Karpas-422 (cell line): ENCODE measurements around the gene SLC29A1. TPM values are rescaled to one million over a fixed set of nuclear protein-coding genes. Genes with fewer than 3 reads are reported as not detected.

Source experiments
- DNase-seq: peaks from one replicate; pipeline ENCODE4 v3.0.0-alpha.2; 2015
- H2AFZ ChIP-seq: fragments of 200-600 bp; sonication (generic); 2 replicates; pipeline ENCODE4 v1.6.1; 2014; ENCODE audit warnings: antibody characterized with exemption, low read length, mixed read lengths
- H3K27ac ChIP-seq: fragments of 200-600 bp; sonication (generic); 2 replicates; pipeline ENCODE4 v1.5.1; 2014; ENCODE audit warnings: mild to moderate bottlenecking, low read length, moderate library complexity
- H3K27me3 ChIP-seq: fragments of 200-600 bp; sonication (generic); 2 replicates; pipeline ENCODE4 v1.6.1; 2014; ENCODE audit warnings: low read length, mixed read lengths
- H3K36me3 ChIP-seq: fragments of 200-600 bp; sonication (generic); 2 replicates; pipeline ENCODE4 v1.6.1; 2014; ENCODE audit warnings: low read length, mixed read lengths; ENCODE audit not compliant: insufficient read depth
- H3K4me1 ChIP-seq: fragments of 200-600 bp; sonication (generic); 2 replicates; pipeline ENCODE4 v1.6.1; 2014; ENCODE audit warnings: mild to moderate bottlenecking, low read length, mixed read lengths
- H3K4me2 ChIP-seq: fragments of 200-600 bp; sonication (generic); 2 replicates; pipeline ENCODE4 v1.6.1; 2014; ENCODE audit warnings: low read length, low read depth, mild to moderate bottlenecking; ENCODE audit not compliant: poor library complexity, severe bottlenecking
- H3K4me3 ChIP-seq: fragments of 200-600 bp; sonication (generic); 2 replicates; pipeline ENCODE4 v1.5.1; 2014; ENCODE audit warnings: mild to moderate bottlenecking, antibody characterized with exemption, low read length, mixed read lengths
- H3K79me2 ChIP-seq: fragments of 200-600 bp; sonication (generic); 2 replicates; pipeline ENCODE4 v1.6.1; 2014; ENCODE audit warnings: mild to moderate bottlenecking, low read length, mixed read lengths
- H3K9ac ChIP-seq: fragments of 200-600 bp; sonication (generic); 2 replicates; pipeline ENCODE4 v1.6.0; 2014; ENCODE audit warnings: low read length
- H3K9me2 ChIP-seq: fragments of 200-600 bp; sonication (generic), shearing (Covaris generic); replicated peaks from 2 replicates; pipeline ENCODE4 v1.6.0; 2014; ENCODE audit warnings: mild to moderate bottlenecking, low read length, moderate library complexity; ENCODE audit not compliant: insufficient read depth
- H3K9me3 ChIP-seq: fragments of 300-700, 200-600 bp; sonication (generic); 2 replicates; pipeline ENCODE4 v1.6.1; 2014; ENCODE audit warnings: low read length, mixed read lengths
- H4K20me1 ChIP-seq: fragments of 200-600 bp; sonication (generic); 2 replicates; pipeline ENCODE4 v1.6.1; 2014; ENCODE audit warnings: mild to moderate bottlenecking, antibody characterized with exemption, low read length, low read depth; ENCODE audit not compliant: insufficient read depth
- total RNA-seq: library from RNA; depleted of rRNA; stranded (reverse); fragments of >200 nt; shearing (Covaris generic); gene quantifications from 2 replicates; pipeline ENCODE4 v1.2.3, GENCODE V29; 2014; ENCODE audit warnings: low replicate concordance

Gene SLC29A1
- total RNA-seq, 1 experiment from 2014 or later: 26.9 TPM

DNA sequence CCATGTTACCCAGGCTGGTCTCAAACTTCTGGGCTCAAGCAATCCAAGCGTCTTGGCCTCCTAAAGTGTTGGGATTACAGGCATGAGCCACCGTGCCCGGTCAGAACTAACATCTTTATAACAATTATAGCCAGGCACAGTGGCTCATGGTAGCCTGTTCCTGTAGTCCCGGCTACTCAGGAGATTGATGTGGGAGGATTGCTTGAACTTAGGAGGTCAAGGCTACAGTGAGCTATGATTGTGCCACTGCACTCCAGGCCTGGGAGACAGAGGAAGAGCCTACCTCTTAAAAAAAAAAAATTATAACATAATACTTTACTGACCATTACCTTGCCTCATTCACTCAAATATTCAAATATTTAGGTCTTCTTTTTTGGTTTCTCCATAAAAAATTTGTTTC is 23.5 kb upstream of the SLC29A1 start:
- no peaks in the 10 kb centered on the region for H3K9me2 ChIP-seq
- no peaks in the 10 kb centered on the region for H4K20me1 ChIP-seq

GRCh38 chr6:44201200-44201599 is 22.2 kb upstream of the SLC29A1 start:
- no peaks in the 10 kb centered on the region for H3K79me2 ChIP-seq
- H3K4me2 ChIP-seq: no peak overlapping the region
- H3K36me3 ChIP-seq: no peaks in the 10 kb centered on the region
- no peaks in the 10 kb centered on the region for H3K4me1 ChIP-seq
- no peak overlapping the region for H2AFZ ChIP-seq
- no peaks in the 10 kb centered on the region for H4K20me1 ChIP-seq
- H3K9ac ChIP-seq: no peak overlapping the region
- no peak overlapping the region for H3K27ac ChIP-seq
- H3K4me3 ChIP-seq: no peak overlapping the region
- no peak for DNase-seq
- no peaks in the 10 kb centered on the region for H3K9me2 ChIP-seq
- no peaks in the 10 kb centered on the region for H3K27me3 ChIP-seq
- H3K9me3 ChIP-seq: no peaks in the 10 kb centered on the region

More for the DNA sequence above, 23.5 kb upstream of the SLC29A1 start:
- H3K9ac ChIP-seq: no peak overlapping the region
- no peak overlapping the region for H3K27ac ChIP-seq
- no peak overlapping the region for H3K4me2 ChIP-seq
- H3K9me3 ChIP-seq: no peaks in the 10 kb centered on the region
- no peaks in the 10 kb centered on the region for H3K36me3 ChIP-seq
- H2AFZ ChIP-seq: no peak overlapping the region
- no peaks in the 10 kb centered on the region for H3K27me3 ChIP-seq
- no peaks in the 10 kb centered on the region for H3K4me1 ChIP-seq
- H3K4me3 ChIP-seq: no peak overlapping the region
- no peak for DNase-seq
- H3K79me2 ChIP-seq: no peaks in the 10 kb centered on the region

GRCh38 chr6:44201638-44202303 is 21.6 kb upstream of the SLC29A1 start:
- no peak overlapping the region for H3K9ac ChIP-seq
- no peak overlapping the region for H2AFZ ChIP-seq
- no peak overlapping the region for H3K4me3 ChIP-seq
- H3K27ac ChIP-seq: no peak overlapping the region
- H3K79me2 ChIP-seq: no peaks in the 10 kb centered on the region
- no peak overlapping the region for H3K4me2 ChIP-seq
- no peaks in the 10 kb centered on the region for H3K4me1 ChIP-seq
- H3K36me3 ChIP-seq: no peaks in the 10 kb centered on the region
- H3K9me3 ChIP-seq: no peaks in the 10 kb centered on the region
- H3K27me3 ChIP-seq: no peaks in the 10 kb centered on the region
- H4K20me1 ChIP-seq: no peaks in the 10 kb centered on the region
- DNase-seq: no peak
- H3K9me2 ChIP-seq: no peaks in the 10 kb centered on the region

GRCh38 chr6:44202332-44202971 is 20.9 kb upstream of the SLC29A1 start:
- H3K79me2 ChIP-seq: no peaks in the 10 kb centered on the region
- no peaks in the 10 kb centered on the region for H3K4me1 ChIP-seq
- H4K20me1 ChIP-seq: no peaks in the 10 kb centered on the region
- no peak overlapping the region for H3K9ac ChIP-seq
- no peak overlapping the region for H3K27ac ChIP-seq
- no peak overlapping the region for H3K4me3 ChIP-seq
- no peaks in the 10 kb centered on the region for H3K36me3 ChIP-seq
- H3K9me2 ChIP-seq: no peaks in the 10 kb centered on the region
- H3K9me3 ChIP-seq: no peaks in the 10 kb centered on the region
- no peaks in the 10 kb centered on the region for H3K27me3 ChIP-seq
- no peak for DNase-seq
- no peak overlapping the region for H2AFZ ChIP-seq
- H3K4me2 ChIP-seq: no peak overlapping the region

DNA sequence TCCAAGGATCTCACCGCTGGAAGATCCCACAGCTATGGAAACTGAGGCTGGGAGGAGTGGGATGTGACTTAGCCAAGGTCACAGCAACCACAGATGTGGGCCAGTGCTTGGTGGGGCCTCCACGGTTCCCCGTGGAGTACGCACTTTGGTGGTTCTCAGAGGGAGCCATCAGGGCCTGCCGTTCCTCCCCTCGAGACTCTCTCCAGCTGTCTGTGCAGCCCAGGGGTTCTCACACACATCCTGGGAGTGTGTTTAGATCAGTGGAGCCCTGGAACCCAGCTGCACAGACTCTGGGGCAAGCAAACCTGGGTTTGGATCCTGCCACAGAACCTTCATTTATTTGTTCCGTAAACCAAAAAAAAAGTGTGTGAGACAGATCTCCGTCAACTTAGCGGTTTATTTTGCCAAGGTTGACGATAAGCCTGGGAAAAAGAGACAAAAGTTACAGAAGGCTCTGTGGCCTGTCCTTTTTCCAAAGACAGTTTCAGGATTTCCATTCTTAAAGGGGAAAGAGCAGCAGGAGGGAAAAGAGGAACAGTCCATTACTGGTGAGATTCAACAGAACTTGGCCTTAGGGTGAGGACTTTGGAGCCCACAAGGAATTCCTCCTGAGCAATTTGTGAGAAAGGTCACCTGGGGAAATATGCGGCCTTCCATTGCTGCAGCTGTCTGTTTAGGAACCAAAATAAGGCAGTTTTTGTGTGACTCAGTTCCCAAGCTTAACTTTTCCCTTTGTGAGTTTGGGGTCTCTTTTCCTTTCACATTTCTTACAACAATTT is 20.2 kb upstream of the SLC29A1 start:
- no peaks in the 10 kb centered on the region for H4K20me1 ChIP-seq
- DNase-seq: no peak
- H3K4me1 ChIP-seq: no peaks in the 10 kb centered on the region
- H3K79me2 ChIP-seq: no peaks in the 10 kb centered on the region
- H2AFZ ChIP-seq: no peak overlapping the region
- H3K4me3 ChIP-seq: no peak overlapping the region
- no peak overlapping the region for H3K27ac ChIP-seq
- no peak overlapping the region for H3K4me2 ChIP-seq
- H3K9ac ChIP-seq: no peak overlapping the region
- no peaks in the 10 kb centered on the region for H3K36me3 ChIP-seq
- no peaks in the 10 kb centered on the region for H3K9me2 ChIP-seq
- H3K27me3 ChIP-seq: no peaks in the 10 kb centered on the region
- H3K9me3 ChIP-seq: no peaks in the 10 kb centered on the region

GRCh38 chr6:44203955-44204354 is 19.4 kb upstream of the SLC29A1 start:
- H3K4me2 ChIP-seq: no peak overlapping the region

DNA sequence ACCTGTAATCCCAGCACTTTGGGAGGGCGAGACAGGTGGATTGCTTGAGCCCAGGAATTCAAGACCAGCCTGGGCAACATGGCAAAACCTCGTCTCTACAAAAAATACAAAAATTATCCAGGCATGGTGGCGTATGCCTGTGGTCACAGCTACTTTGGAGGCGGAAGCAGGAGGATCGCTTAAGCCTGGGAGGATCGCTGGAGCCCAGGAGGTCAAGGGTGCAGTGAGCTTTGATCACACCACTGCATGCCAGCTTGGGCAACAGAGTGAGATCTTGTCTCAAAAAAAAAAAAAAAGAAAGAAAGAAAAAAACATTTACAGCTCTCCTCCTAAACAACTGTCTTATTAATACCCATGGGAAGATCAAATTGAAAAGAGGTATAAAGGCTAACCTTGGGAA is 15.4 kb upstream of the SLC29A1 start:
- H3K9ac ChIP-seq: no peak overlapping the region
- no peaks in the 10 kb centered on the region for H3K27me3 ChIP-seq
- H3K4me1 ChIP-seq: no peaks in the 10 kb centered on the region
- H2AFZ ChIP-seq: no peak overlapping the region
- H3K9me3 ChIP-seq: no peaks in the 10 kb centered on the region
- H3K36me3 ChIP-seq: no peaks in the 10 kb centered on the region
- H3K79me2 ChIP-seq: no peaks in the 10 kb centered on the region
- no peak overlapping the region for H3K4me3 ChIP-seq
- no peak overlapping the region for H3K27ac ChIP-seq
- H3K9me2 ChIP-seq: no peaks in the 10 kb centered on the region
- no peak for DNase-seq
- H3K4me2 ChIP-seq: no peak overlapping the region
- H4K20me1 ChIP-seq: no peaks in the 10 kb centered on the region

More at GRCh38 chr6:44203955-44204354, 19.4 kb upstream of the SLC29A1 start:
- H3K27me3 ChIP-seq: no peaks in the 10 kb centered on the region
- no peaks in the 10 kb centered on the region for H3K79me2 ChIP-seq
- no peak for DNase-seq
- no peaks in the 10 kb centered on the region for H4K20me1 ChIP-seq
- no peaks in the 10 kb centered on the region for H3K4me1 ChIP-seq
- H3K9me3 ChIP-seq: no peaks in the 10 kb centered on the region
- H3K9ac ChIP-seq: no peak overlapping the region
- no peaks in the 10 kb centered on the region for H3K9me2 ChIP-seq
- H3K4me3 ChIP-seq: no peak overlapping the region
- no peak overlapping the region for H2AFZ ChIP-seq
- no peak overlapping the region for H3K27ac ChIP-seq
- no peaks in the 10 kb centered on the region for H3K36me3 ChIP-seq

GRCh38 chr6:44211284-44211683 is 12.1 kb upstream of the SLC29A1 start:
- no peak overlapping the region for H3K27ac ChIP-seq
- H3K4me1 ChIP-seq: no peaks in the 10 kb centered on the region

More at GRCh38 chr6:44211284-44211683, 12.1 kb upstream of the SLC29A1 start:
- Histone ChIP-seq H3K4me2 (no peak overlapping the region), H3K9ac (no peak overlapping the region), H2AFZ (no peak overlapping the region), H3K4me3 (no peak overlapping the region), H4K20me1 (no peaks in the 10 kb centered on the region), H3K9me2 (no peaks in the 10 kb centered on the region), H3K36me3 (no peaks in the 10 kb centered on the region), H3K27me3 (no peaks in the 10 kb centered on the region), H3K9me3 (no peaks in the 10 kb centered on the region), H3K79me2 (no peaks in the 10 kb centered on the region)
- DNase-seq: no peak
